Measurements from ENCODE around the gene ARPC2. TPM values are rescaled to one million over a fixed set of nuclear protein-coding genes. Genes with fewer than 3 reads are reported as not detected.
"Not testable (repeated sequence)": the region's sequence is repeated elsewhere in the genome, so short reads cannot be mapped to it uniquely, and the experiment has no call there.

The ARPC2 gene
- total and polyA plus RNA-seq, 4 donors = 58.1 to 83.6 (median 73.7) TPM

DNA sequence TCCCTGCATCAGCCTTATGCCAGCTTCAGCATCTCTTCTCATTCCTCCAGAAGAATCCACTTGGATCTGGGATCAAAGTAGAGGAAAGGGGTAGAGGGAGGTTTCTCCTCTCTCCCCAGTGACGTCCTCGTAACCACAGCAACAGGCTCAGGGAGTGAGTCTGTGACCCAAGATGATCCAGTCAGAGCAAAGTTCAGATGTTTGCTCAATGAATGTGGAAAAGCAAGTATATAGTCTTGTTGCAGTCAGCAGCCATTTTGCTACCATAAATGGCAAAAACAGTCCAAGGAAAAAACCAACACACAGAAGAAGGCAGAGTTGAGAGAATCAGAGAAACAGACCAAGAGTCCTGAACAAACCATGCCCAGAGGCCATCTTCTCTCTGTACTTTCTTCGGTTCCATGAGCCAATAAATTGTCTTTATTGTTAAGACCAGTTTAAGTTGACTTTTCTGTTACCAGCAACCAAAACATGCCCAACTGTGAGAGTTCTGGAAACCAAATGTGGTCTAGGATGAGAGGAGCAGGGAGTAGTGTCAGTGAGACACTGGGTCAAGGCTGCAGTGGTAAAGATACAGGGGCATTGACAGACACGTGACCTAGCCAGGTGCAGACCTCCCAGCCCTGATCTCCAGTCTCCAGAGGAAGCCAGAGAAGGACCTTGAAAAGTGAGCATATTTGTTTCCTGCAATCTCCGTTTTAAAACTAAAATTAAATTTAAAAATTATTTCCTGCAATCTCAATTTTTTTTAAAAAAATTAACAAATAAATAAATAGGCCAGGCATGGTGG is 47.0 kb upstream of the ARPC2 start:
- H3K4me1 ChIP-seq (ENCODE audit: control insufficient read depth in 4 of 4, insufficient read depth in 4 of 4, low read length in 3 of 4) = no peaks in the 10 kb centered on the region
- DNase-seq (ENCODE audit: low spot score) = no peak
- WGBS = 66% methylated on average over 5 of the region's 5 CpGs

DNA sequence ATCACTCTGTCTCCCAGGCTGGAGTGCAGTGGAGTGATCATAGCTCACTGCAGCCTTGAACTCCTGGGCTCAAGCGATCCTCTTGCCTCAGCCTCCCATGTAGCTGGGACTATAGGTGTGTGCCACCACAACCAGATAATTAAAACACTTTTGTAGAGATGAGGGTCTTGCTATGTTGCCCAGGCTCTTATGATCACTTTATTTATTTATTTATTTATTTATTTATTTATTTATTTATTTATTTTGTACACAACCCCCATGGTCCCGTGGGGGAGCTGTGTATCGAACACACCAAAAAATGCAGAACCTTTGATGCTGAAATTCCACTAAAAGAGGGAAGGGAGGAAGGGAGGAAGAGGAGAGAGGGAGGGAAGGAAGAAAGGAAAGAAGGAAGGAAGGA is 45.2 kb upstream of the ARPC2 start:
- WGBS = 92% methylated on average over 3 of the region's 3 CpGs
- not testable (repeated sequence) for H3K27me3 ChIP-seq (ENCODE audit: control insufficient read depth in 4 of 4, insufficient read depth in 4 of 4, low read length in 3 of 4); H3K27ac ChIP-seq (ENCODE audit: low read depth in 1 of 2, low read length in 2 of 2); H3K9me3 ChIP-seq (ENCODE audit: control insufficient read depth in 4 of 4, low read length in 3 of 4); H3K4me1 ChIP-seq (ENCODE audit: control insufficient read depth in 4 of 4, insufficient read depth in 4 of 4, low read length in 3 of 4); H3K36me3 ChIP-seq (ENCODE audit: control insufficient read depth in 4 of 4, insufficient read depth in 3 of 4, low read depth in 1 of 4, low read length in 3 of 4); H3K9ac ChIP-seq (ENCODE audit: low read depth in 1 of 2, low read length in 2 of 2); H3K4me3 ChIP-seq (ENCODE audit: low read depth in 1 of 3, low read length in 3 of 3); DNase-seq (ENCODE audit: low spot score)

More for the DNA sequence above, 47.0 kb upstream of the ARPC2 start:
- no peak overlapping the region for H3K27ac ChIP-seq (ENCODE audit: low read depth in 1 of 2, low read length in 2 of 2)
- H3K9me3 ChIP-seq (ENCODE audit: control insufficient read depth in 4 of 4, low read length in 3 of 4) = no peaks in the 10 kb centered on the region
- TF ChIP-seq GABPA (IDR thresholded peaks at IDR 0.05 in 1 of 2, conservative IDR thresholded peaks at IDR 0.05 in 1 of 2) = no peak
- no peak for TF ChIP-seq EGR1 (IDR thresholded peaks at IDR 0.05; ENCODE audit: low read depth in 2 of 2)
- peak; percentile 39 to 64 for TF ChIP-seq HNF4A (conservative IDR thresholded peaks at IDR 0.05)
- no peak for TF ChIP-seq FOXA2 (IDR thresholded peaks at IDR 0.05)
- TF ChIP-seq RXRA (IDR thresholded peaks at IDR 0.05) = peak; percentile 23 to 38
- TF ChIP-seq SP1 (IDR thresholded peaks at IDR 0.05) = peak; percentile 59
- TF ChIP-seq, protein P1, sequence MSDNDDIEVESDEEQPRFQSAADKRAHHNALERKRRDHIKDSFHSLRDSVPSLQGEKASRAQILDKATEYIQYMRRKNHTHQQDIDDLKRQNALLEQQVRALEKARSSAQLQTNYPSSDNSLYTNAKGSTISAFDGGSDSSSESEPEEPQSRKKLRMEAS (IDR thresholded peaks at IDR 0.05) = no peak
- TF ChIP-seq RAD21 (IDR thresholded peaks at IDR 0.05) = no peak
- TF ChIP-seq YY1 (IDR thresholded peaks at IDR 0.05) = peak; percentile 66
- H3K27me3 ChIP-seq (ENCODE audit: control insufficient read depth in 4 of 4, insufficient read depth in 4 of 4, low read length in 3 of 4) = no peaks in the 10 kb centered on the region
- H3K36me3 ChIP-seq (ENCODE audit: control insufficient read depth in 4 of 4, insufficient read depth in 3 of 4, low read depth in 1 of 4, low read length in 3 of 4) = no peaks in the 10 kb centered on the region
- no peak overlapping the region for H3K4me3 ChIP-seq (ENCODE audit: low read depth in 1 of 3, low read length in 3 of 3)
- no peak overlapping the region for H3K9ac ChIP-seq (ENCODE audit: low read depth in 1 of 2, low read length in 2 of 2)

DNA sequence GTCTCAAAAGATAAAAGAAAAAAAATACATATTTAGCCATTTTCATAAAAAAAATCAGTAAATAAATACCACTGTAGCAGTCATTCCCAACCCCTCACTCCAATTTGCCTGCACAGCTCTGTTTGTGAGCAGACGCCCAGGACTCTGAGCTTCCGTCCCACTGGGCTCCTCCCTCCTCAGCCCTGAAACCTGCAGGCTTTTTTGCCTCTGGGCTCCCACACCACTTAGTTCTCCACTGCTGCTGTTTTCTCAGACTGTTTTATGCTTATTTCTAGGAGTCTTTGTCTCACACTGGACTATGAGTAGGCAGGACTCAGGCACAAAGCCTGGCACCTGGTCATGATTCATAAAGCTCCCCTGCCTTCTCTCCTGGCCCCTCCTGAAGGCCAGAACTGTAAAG is 44.1 kb upstream of the ARPC2 start:
- Histone ChIP-seq H3K9ac (ENCODE audit: low read depth in 1 of 2, low read length in 2 of 2) (no peak overlapping the region), H3K9me3 (ENCODE audit: control insufficient read depth in 4 of 4, low read length in 3 of 4) (no peaks in the 10 kb centered on the region), H3K27me3 (ENCODE audit: control insufficient read depth in 4 of 4, insufficient read depth in 4 of 4, low read length in 3 of 4) (no peaks in the 10 kb centered on the region), H3K27ac (ENCODE audit: low read depth in 1 of 2, low read length in 2 of 2) (no peak overlapping the region), H3K4me1 (ENCODE audit: control insufficient read depth in 4 of 4, insufficient read depth in 4 of 4, low read length in 3 of 4) (no peaks in the 10 kb centered on the region), H3K36me3 (ENCODE audit: control insufficient read depth in 4 of 4, insufficient read depth in 3 of 4, low read depth in 1 of 4, low read length in 3 of 4) (no peaks in the 10 kb centered on the region), H3K4me3 (ENCODE audit: low read depth in 1 of 3, low read length in 3 of 3) (no peak overlapping the region)
- WGBS = 90% methylated on average over 2 of the region's 2 CpGs
- no peak for TF ChIP-seq RXRA (IDR thresholded peaks at IDR 0.05)
- TF ChIP-seq HNF4A (conservative IDR thresholded peaks at IDR 0.05) = no peak
- TF ChIP-seq, protein P1 (IDR thresholded peaks at IDR 0.05) = no peak
- no peak for TF ChIP-seq GABPA (IDR thresholded peaks at IDR 0.05 in 1 of 2, conservative IDR thresholded peaks at IDR 0.05 in 1 of 2)
- TF ChIP-seq, protein P2, sequence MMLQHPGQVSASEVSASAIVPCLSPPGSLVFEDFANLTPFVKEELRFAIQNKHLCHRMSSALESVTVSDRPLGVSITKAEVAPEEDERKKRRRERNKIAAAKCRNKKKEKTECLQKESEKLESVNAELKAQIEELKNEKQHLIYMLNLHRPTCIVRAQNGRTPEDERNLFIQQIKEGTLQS (IDR thresholded peaks at IDR 0.05) = no peak
- TF ChIP-seq YY1 (IDR thresholded peaks at IDR 0.05) = no peak
- no peak for TF ChIP-seq RAD21 (IDR thresholded peaks at IDR 0.05)
- no peak for TF ChIP-seq NR2F2 (IDR thresholded peaks at IDR 0.05)
- TF ChIP-seq TAF1 (conservative IDR thresholded peaks at IDR 0.05) = no peak
- TF ChIP-seq, protein P3, sequence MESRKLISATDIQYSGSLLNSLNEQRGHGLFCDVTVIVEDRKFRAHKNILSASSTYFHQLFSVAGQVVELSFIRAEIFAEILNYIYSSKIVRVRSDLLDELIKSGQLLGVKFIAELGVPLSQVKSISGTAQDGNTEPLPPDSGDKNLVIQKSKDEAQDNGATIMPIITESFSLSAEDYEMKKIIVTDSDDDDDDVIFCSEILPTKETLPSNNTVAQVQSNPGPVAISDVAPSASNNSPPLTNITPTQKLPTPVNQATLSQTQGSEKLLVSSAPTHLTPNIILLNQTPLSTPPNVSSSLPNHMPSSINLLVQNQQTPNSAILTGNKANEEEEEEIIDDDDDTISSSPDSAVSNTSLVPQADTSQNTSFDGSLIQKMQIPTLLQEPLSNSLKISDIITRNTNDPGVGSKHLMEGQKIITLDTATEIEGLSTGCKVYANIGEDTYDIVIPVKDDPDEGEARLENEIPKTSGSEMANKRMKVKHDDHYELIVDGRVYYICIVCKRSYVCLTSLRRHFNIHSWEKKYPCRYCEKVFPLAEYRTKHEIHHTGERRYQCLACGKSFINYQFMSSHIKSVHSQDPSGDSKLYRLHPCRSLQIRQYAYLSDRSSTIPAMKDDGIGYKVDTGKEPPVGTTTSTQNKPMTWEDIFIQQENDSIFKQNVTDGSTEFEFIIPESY (IDR thresholded peaks at IDR 0.05) = no peak
- TF ChIP-seq JUND (IDR thresholded peaks at IDR 0.05) = no peak
- TF ChIP-seq EGR1 (IDR thresholded peaks at IDR 0.05; ENCODE audit: low read depth in 2 of 2) = no peak
- TF ChIP-seq SP1 (IDR thresholded peaks at IDR 0.05) = no peak
- TF ChIP-seq, protein P4, sequence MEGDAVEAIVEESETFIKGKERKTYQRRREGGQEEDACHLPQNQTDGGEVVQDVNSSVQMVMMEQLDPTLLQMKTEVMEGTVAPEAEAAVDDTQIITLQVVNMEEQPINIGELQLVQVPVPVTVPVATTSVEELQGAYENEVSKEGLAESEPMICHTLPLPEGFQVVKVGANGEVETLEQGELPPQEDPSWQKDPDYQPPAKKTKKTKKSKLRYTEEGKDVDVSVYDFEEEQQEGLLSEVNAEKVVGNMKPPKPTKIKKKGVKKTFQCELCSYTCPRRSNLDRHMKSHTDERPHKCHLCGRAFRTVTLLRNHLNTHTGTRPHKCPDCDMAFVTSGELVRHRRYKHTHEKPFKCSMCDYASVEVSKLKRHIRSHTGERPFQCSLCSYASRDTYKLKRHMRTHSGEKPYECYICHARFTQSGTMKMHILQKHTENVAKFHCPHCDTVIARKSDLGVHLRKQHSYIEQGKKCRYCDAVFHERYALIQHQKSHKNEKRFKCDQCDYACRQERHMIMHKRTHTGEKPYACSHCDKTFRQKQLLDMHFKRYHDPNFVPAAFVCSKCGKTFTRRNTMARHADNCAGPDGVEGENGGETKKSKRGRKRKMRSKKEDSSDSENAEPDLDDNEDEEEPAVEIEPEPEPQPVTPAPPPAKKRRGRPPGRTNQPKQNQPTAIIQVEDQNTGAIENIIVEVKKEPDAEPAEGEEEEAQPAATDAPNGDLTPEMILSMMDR (IDR thresholded peaks at IDR 0.05; ENCODE audit: low read depth, low read length, missing input control) = no peak
- no peak for TF ChIP-seq FOXA2 (IDR thresholded peaks at IDR 0.05)
- DNase-seq (ENCODE audit: low spot score) = no peak
